Skeletal muscle tissue (tissue), 4 donors: ENCODE data around the gene KIAA0930. TPM values are rescaled to one million over a fixed set of nuclear protein-coding genes. Genes with fewer than 3 reads are reported as not detected.

ENCODE experiments used
- H3K27ac ChIP-seq: one replicate; pipeline ENCODE4 v1.7.0; 2013; ENCODE audit warnings: mild to moderate bottlenecking, low read depth, low read length, inconsistent platforms
- H3K27me3 ChIP-seq, 3 donors: one replicate each; pipeline ENCODE4 v1.7.0; 2013; ENCODE audit warnings: low read length in 3 of 3; ENCODE audit not compliant: control insufficient read depth in 3 of 3, insufficient read depth in 3 of 3
- H3K36me3 ChIP-seq, 3 donors: one replicate each; pipeline ENCODE4 v1.7.0; 2013; ENCODE audit warnings: low read length in 3 of 3; ENCODE audit not compliant: control insufficient read depth in 3 of 3, insufficient read depth in 3 of 3
- H3K4me1 ChIP-seq, 3 donors: one replicate each; pipeline ENCODE4 v1.7.0; 2013; ENCODE audit warnings: low read length in 3 of 3, mild to moderate bottlenecking in 3 of 3; ENCODE audit not compliant: control insufficient read depth in 3 of 3, insufficient read depth in 3 of 3
- H3K4me3 ChIP-seq, 3 donors: one replicate each; pipeline ENCODE4 v1.7.0; 2013; ENCODE audit warnings: low read length in 3 of 3
- H3K9ac ChIP-seq, 3 donors: one replicate each; pipeline ENCODE4 v1.7.0; 2013; ENCODE audit warnings: low read length in 3 of 3, mild to moderate bottlenecking in 3 of 3, moderate library complexity in 2 of 3, low read depth in 1 of 3
- H3K9me3 ChIP-seq, 3 donors: one replicate each; pipeline ENCODE4 v1.7.0; 2013; ENCODE audit warnings: low read length in 3 of 3; ENCODE audit not compliant: control insufficient read depth in 3 of 3
- total RNA-seq: library from RNA; depleted of rRNA; stranded (reverse); fragments of >200 nt; gene quantifications from one replicate; pipeline ENCODE4 v1.2.3, GENCODE V29; 2014
- donor health status: Osteomylitis.

KIAA0930 gene
- total RNA-seq, 1 donor from 2014 or later = 6.8 TPM

GRCh38 chr22:45273452-45274075 lies 32.9 kb upstream of the KIAA0930 start:
- H3K9ac ChIP-seq = peak overlapping the region in 1 of 3 donors; percentile 45
- peaks cover 42 to 51% (median 45%) of the 10 kb centered on the region in 3 donors for H3K4me1 ChIP-seq
- no peaks in the 10 kb centered on the region for H3K9me3 ChIP-seq
- H3K27ac ChIP-seq = peak overlapping the region; percentile 30
- H3K36me3 ChIP-seq = no peaks in the 10 kb centered on the region
- H3K27me3 ChIP-seq = no peaks in the 10 kb centered on the region
- H3K4me3 ChIP-seq = no peak overlapping the region

DNA sequence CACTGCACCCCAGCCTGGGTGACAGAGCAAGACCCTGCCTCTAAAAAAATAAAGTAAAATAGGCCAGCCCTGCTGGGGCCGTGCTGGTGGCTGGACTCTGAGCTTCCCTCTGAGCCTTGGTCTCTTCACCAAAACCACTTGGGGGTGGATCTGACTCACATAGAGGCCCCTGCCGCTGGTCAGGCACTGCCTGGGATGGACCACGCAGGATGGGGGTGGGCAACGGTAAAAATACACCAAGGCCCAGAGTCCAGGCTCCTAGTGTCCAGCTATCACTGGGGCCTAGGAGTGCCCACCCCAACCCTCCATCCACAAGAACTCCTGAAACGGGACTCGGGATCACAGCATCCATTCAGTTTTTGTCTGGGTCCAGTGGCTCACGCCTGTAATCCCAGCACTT lies 31.8 kb upstream of the KIAA0930 start:
- no peaks in the 10 kb centered on the region for H3K36me3 ChIP-seq
- peak overlapping the region; percentile 95 for H3K27ac ChIP-seq
- peak overlapping the region; percentile 14 to 81 (median 73) for H3K9ac ChIP-seq
- peaks cover 42 to 51% (median 46%) of the 10 kb centered on the region in 3 donors for H3K4me1 ChIP-seq
- H3K27me3 ChIP-seq = no peaks in the 10 kb centered on the region
- H3K9me3 ChIP-seq = no peaks in the 10 kb centered on the region
- peak overlapping the region in 2 of 3 donors; percentile 23 to 36 for H3K4me3 ChIP-seq

GRCh38 chr22:45271667-45272201 lies 31.0 kb upstream of the KIAA0930 start:
- peaks cover 42 to 51% (median 46%) of the 10 kb centered on the region in 3 donors for H3K4me1 ChIP-seq
- H3K36me3 ChIP-seq = no peaks in the 10 kb centered on the region
- H3K27ac ChIP-seq = peak overlapping the region; percentile 95
- H3K27me3 ChIP-seq = no peaks in the 10 kb centered on the region
- H3K4me3 ChIP-seq = peak overlapping the region in 2 of 3 donors; percentile 13 to 54
- H3K9ac ChIP-seq = peak overlapping the region; percentile 68 to 81 (median 73)
- no peaks in the 10 kb centered on the region for H3K9me3 ChIP-seq

DNA sequence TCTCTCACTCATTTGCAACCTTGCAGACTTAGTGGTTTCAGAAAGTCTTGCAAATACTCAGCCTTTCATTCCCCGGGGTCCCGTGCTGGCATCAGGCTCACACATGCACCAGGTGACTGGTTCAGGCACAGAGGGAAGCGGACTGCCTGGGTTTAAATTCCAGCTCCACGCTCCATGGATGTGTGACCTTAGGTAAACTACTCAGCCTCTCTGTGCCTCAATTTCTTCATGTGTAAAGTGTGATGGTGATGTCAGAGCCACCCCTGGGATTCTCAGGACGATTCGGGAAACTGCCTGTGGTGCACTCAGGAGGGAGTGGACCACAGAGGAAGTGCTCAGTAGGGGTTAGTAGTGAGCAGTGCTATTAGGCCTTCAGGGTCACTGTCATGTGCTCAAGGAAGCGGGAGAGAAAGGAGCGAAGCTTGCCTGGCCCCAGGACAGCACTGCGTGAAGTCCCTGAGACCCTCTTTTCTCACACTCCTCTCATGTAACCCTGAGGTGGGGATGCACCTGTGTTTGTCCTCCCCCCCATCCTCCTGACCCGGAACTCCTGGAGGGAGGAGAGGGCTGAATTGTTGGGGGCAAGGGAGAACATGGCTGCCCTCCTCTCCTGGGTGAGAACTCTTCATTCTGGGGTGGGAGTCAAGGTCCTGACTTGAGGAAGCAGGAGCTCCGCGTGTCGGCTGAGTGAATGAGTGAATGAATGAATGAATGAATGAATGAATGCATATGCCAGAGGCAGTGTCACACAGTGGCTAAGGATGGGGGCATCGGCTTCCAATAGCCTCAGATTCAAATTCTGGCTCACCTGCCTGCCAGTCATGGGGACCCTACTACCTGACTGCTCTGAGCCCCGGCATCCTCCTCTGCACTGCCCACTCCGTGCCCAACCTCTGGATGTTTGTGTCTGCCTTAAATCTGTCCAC lies 29.7 kb upstream of the KIAA0930 start:
- H3K27me3 ChIP-seq = no peaks in the 10 kb centered on the region
- H3K4me3 ChIP-seq = peak overlapping the region in 2 of 3 donors; percentile 3 to 87
- no peaks in the 10 kb centered on the region for H3K36me3 ChIP-seq
- peak overlapping the region; percentile 1 for H3K27ac ChIP-seq
- no peaks in the 10 kb centered on the region for H3K9me3 ChIP-seq
- peaks cover 42 to 51% (median 46%) of the 10 kb centered on the region in 3 donors for H3K4me1 ChIP-seq
- peak overlapping the region in 2 of 3 donors; percentile 57 to 91 for H3K9ac ChIP-seq

DNA sequence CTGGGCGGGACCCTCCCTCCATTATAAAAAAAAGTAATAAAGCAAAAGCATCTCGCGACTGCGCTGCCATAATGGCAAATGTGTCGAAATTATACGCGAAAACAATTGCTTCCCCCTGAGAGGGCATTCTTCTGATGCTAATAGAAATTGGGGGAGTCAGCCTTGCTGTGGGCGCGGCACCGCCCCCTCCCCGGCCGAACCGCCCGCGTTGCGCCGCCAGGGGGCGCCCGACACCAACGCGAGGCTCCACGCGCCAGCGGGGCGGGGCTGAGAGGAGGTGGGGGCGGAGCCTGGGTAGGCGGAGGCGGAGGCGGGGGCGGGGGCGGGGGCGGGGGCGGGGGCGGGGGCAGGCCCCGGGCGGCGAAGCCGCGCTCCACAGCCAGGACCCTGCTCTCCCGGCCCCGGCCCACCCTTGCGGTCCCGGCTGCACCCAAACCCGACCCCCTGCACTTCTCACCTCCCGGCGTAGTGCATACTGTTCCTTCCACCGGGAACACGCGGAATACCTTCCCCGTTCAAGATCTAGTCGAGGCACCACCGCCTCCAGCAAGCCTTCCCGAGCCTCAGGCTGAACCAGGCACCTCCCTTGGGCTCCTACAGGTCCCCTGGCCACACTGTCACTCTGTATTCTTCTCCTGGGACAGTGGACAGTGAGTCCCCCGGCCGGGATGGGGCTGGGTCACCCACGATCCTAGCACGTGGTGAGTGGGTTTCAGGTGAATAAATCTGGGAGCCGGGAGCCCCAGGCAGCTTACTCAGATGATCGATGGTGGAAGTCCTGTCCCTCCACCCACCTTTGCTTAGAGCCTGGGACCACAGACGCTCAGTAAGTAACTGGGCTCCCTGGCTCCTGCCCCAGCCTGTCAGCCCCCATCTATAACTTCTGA lies 28.5 kb upstream of the KIAA0930 start:
- H3K4me3 ChIP-seq = peak overlapping the region; percentile 72 to 87 (median 80)
- H3K27ac ChIP-seq = peak overlapping the region; percentile 21
- H3K36me3 ChIP-seq = no peaks in the 10 kb centered on the region
- H3K9me3 ChIP-seq = no peaks in the 10 kb centered on the region
- no peaks in the 10 kb centered on the region for H3K27me3 ChIP-seq
- H3K4me1 ChIP-seq = peaks cover 43 to 50% (median 47%) of the 10 kb centered on the region in 3 donors
- peak overlapping the region; percentile 68 to 91 (median 74) for H3K9ac ChIP-seq

GRCh38 chr22:45268167-45268957 lies 27.7 kb upstream of the KIAA0930 start:
- Histone ChIP-seq H3K27ac (no peak overlapping the region), H3K4me1 (peaks cover 45 to 49% (median 49%) of the 10 kb centered on the region in 3 donors), H3K36me3 (no peaks in the 10 kb centered on the region), H3K4me3 (peak overlapping the region; percentile 72 to 80 (median 77)), H3K27me3 (no peaks in the 10 kb centered on the region), H3K9me3 (no peaks in the 10 kb centered on the region), H3K9ac (peak overlapping the region; percentile 68 to 80 (median 74))

DNA sequence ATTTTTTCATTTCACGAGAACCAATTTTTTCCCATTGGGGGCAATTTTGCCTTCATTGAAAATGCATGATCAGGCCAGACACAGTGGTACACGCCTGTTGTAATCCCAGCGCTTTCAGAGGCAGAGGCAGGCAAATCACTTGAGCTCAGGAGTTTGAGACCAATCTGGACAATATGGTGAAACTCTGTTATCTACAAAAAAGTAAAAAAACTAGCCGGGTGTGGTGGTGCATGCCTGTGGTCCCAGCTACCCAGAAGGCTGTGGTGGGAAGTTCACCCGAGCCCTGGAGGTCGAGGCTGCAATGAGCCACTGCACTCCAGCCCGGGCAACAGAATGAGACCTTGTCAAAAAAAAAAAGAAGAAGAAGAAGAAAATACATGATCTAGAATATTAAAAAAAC lies 24.8 kb upstream of the KIAA0930 start:
- Histone ChIP-seq H3K27me3 (no peaks in the 10 kb centered on the region), H3K36me3 (no peaks in the 10 kb centered on the region), H3K27ac (no peak overlapping the region), H3K9ac (no peak overlapping the region), H3K4me1 (peaks cover 31 to 38% (median 32%) of the 10 kb centered on the region in 3 donors), H3K4me3 (no peak overlapping the region), H3K9me3 (no peaks in the 10 kb centered on the region)

DNA sequence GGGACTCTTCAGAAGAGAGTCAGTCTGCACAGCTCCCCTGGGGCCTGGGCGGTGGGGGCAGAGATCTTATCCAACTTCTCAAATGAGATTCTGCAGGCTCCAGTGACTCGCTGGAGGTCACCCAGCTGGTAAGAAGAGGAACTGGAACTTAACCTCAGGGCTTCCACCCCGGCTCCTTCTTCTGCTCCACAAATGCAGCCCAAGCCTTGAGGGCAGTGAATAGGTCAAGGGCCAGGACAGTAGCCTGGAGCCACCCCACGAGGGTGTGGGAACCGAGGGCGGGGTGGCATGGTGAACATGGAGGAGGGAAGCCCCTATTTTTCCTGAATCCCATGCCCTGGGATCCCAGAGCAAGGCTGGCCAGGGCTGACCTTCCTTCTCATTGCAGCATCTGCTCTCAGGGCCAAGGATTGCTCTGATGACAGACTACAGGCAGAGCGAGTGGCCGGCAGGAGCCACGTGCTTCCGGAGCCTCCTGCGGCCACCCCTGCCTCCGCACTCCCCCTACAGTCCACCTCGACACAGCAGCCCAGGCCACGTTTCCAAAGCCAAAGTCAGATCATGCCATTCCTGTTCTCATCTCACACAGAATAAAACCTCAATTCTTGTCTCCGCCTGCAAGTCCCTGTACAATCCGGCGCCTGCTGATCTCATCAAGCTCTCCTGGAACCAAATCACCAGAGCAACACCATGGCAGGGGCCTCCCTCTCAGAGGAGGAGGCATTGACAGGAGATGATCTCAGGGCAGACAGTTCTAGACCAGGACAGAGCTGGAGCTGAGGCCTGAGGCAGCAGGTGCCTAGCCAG lies 23.0 kb upstream of the KIAA0930 start:
- Histone ChIP-seq H3K27ac (peak overlapping the region; percentile 36), H3K9ac (peak overlapping the region in 2 of 3 donors; percentile 21 to 54), H3K27me3 (no peaks in the 10 kb centered on the region), H3K36me3 (no peaks in the 10 kb centered on the region), H3K4me1 (peaks cover 16 to 22% (median 17%) of the 10 kb centered on the region in 3 donors), H3K4me3 (no peak overlapping the region), H3K9me3 (no peaks in the 10 kb centered on the region)
